GM21576 (cell line): ENCODE results near the gene RBP3.

Experiments used
- ATAC-seq: cut with Tn5 transposase; IDR thresholded peaks from one replicate; pipeline ENCODE4 v1.9.1; 2021; ENCODE audit warnings: mild to moderate bottlenecking, moderate library complexity; ENCODE audit not compliant: unreplicated experiment

RBP3 gene

DNA sequence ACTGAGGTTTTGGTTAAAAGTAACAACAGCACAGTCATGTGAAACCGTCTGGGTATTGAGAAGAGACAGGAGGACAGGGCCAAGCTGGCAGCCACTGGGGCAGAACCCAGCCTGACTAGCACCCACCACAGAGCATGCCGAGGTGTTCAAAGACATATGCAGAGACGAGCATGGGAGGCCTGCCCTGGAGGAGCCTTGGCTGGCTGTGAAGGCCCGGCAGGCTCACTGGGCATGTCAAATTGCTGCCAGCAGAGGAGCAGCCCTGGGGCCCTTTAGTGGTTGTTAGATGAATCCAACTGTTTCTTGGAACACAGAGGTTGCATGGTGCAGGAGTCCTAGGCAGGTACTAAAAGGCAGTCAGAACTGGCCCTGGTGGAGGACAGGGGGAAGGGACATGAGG, 30.9 kb upstream of the RBP3 start:
- no peak for ATAC-seq

- ATAC-seq: no peak
These were observed 29.5 kb upstream of the RBP3 start for GRCh38 chr10:47318706-47319105.

DNA sequence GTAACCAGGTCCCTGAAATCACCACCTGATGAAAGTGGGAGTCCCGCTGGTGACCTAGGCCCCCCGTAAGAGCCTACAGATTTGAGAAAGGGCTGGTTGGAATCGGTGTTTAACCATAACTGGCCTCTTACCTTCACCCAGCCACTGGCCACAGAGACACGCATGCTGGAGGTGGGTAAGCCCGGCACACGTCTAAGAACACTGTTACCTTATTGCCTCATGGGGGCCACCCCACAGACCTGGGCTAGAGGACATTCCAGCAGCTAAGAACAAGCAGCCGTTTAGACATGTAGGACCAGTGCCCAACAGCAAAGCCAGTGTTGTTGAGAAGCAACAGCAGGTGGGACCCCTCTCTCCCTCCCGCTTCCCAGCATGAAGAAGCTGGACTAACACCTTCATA, 28.4 kb upstream of the RBP3 start:
- ATAC-seq: no peak

GRCh38 chr10:47320812-47321211, 27.4 kb upstream of the RBP3 start:
- no peak for ATAC-seq

- ATAC-seq: no peak
These were observed 26.5 kb upstream of the RBP3 start for GRCh38 chr10:47321521-47322195.

- ATAC-seq: no peak
These were observed 25.7 kb upstream of the RBP3 start, which contains the start of gene GDF2 for GRCh38 chr10:47322300-47323061. GDF2 (plus strand) TSS chr10:47322454; CDS start chr10:47322669, 215 bp downstream.

DNA sequence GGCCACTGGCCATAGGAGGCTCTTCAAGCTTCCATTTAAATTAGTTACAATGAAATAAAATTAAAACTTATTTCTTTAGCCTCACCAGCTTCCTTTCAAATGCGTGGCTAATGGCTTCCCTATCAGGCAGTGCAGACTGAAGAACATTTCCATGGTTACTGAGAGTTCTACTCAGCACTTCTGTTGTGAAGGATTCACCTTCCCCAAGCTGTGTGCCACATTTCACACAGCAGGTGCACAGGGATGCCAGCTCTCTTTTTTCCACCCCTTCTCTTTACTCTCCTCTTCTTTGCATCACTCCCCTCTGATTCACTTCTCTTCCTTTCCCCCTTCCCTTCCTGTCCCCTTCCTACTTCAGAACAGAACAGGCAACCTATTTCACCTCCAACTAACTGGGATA, 25.1 kb upstream of the RBP3 start:
- no peak for ATAC-seq

DNA sequence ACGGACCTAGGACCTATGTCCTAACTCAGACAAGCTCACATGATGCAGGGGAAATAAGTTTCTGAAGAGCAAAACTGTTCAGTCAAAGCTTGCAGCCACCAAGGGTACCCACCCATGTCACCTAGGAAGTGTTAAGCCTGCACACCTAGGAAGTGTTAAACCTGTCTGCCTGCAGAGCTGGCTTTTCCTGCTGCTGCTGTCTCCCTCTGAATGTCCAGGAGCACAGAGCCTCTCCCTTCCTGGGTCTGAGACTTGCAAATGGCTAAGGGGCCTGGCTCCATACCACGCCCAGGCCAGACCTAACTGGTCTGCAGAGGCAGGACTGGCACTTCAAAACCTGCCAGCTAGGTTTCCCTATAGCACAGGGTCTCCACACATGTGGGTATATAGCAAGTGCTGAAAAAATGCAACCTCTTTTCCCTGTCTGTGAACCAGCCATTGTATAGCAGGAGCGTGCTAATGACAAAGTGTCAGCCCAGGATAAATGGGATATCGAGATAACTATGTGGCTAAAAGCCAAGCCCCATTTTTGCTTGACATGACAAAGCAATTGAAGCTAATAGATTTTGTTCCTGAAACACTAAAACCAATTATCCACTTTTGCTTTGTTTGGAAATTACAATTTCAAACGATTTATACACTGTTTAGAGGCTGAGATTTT, 24.4 kb upstream of the RBP3 start:
- ATAC-seq: no peak

DNA sequence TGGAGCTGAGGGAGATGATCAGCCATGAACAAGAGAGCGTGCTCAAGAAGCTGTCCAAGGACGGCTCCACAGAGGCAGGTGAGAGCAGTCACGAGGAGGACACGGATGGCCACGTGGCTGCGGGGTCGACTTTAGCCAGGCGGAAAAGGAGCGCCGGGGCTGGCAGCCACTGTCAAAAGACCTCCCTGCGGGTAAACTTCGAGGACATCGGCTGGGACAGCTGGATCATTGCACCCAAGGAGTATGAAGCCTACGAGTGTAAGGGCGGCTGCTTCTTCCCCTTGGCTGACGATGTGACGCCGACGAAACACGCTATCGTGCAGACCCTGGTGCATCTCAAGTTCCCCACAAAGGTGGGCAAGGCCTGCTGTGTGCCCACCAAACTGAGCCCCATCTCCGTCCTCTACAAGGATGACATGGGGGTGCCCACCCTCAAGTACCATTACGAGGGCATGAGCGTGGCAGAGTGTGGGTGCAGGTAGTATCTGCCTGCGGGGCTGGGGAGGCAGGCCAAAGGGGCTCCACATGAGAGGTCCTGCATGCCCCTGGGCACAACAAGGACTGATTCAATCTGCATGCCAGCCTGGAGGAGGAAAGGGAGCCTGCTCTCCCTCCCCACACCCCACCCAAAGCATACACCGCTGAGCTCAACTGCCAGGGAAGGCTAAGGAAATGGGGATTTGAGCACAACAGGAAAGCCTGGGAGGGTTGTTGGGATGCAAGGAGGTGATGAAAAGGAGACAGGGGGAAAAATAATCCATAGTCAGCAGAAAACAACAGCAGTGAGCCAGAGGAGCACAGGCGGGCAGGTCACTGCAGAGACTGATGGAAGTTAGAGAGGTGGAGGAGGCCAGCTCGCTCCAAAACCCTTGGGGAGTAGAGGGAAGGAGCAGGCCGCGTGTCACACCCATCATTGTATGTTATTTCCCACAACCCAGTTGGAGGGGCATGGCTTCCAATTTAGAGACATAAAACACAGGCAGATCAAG, 22.6 kb upstream of the RBP3 start:
- no peak for ATAC-seq

DNA sequence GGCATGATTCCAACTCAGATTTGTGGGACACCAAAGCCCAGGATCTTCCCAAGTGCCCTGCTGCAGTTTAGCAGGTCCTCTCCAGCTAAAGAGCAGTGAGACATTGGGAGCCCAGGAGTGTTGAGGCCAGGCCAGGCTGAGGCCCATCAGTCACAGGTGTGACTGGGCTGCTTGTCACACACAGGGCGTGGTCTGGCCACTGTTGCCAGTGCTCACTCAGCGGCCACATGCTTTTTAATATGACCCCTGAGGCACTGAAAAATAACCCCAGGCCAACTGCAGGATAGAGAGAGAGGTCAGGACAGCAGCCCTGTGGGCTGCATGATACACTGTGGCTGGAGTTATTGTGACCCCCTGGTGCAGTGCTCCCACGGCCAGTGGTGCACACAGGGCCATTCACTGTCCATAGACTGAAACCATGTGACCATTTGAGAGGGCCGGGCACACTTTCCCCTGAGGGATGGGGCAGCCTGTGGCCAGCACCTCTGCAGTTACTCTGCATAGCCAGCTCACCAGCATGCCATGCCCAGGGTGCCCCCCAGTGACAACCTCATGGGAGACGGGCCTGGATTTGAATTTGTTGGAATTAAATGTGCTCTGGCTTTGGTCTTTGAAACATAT, 21.7 kb upstream of the RBP3 start:
- ATAC-seq: no peak

DNA sequence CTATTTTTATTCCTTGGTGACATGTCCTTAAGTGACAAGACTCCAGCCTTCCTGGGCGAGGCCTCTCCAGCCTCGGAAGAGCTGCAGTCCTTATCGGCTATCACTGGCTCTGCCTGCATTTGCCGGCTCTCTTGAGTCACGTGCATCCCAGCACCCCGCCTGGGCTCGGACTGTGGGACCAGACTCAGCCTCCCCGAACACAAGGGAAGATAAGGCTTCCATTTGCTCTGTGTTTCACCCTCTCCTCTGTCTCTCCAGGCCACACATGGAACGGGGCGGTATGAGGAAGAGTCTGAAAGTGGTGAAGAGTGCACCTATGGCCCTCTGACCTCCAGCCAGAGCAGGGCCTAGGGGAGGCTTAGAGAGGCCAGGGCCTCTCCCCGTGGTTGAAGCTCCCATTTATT, 21.2 kb upstream of the RBP3 start:
- ATAC-seq: no peak

DNA sequence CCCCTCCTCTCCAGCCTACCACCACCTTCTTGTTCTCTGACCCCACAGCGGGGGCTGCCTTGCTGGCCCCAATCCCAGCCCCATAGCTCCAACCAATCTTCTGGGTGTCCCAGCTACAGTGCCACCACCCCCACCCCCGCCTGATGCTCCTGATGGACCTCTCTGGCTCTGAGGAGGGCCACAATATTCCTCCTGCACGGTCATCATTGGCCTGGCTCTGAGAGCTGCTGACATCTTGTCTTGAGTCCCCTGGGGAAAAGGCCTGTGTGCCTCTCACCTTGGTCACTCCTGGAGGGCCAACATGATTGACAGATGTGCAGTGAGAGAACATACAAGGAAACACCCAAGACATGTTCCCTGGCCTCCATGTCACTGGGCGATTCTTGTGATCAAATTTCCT, 18.3 kb upstream of the RBP3 start:
- ATAC-seq: no peak

DNA sequence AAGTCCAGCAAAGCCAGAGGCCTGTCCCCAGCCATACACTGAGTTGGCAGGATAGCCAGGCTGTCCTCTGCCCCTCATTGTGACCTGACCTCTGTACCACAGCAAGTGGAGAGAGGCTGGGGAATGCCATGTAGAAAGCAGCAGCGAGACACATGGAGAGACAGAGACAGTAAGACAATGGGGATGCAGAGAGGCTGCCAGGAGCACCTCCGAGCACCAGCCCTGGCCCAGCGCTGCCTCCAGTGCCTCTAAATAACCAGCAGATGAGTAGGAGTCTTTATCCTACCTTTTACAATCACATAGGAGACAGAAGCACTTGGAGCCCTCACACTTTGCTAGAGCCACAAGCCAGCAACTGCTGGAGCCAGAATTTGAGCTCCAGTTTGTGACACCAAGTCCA, 17.8 kb upstream of the RBP3 start:
- no peak for ATAC-seq

GRCh38 chr10:47330804-47331203, 17.4 kb upstream of the RBP3 start:
- ATAC-seq: no peak

- ATAC-seq: no peak
These were observed 16.7 kb upstream of the RBP3 start for GRCh38 chr10:47331491-47331890.

DNA sequence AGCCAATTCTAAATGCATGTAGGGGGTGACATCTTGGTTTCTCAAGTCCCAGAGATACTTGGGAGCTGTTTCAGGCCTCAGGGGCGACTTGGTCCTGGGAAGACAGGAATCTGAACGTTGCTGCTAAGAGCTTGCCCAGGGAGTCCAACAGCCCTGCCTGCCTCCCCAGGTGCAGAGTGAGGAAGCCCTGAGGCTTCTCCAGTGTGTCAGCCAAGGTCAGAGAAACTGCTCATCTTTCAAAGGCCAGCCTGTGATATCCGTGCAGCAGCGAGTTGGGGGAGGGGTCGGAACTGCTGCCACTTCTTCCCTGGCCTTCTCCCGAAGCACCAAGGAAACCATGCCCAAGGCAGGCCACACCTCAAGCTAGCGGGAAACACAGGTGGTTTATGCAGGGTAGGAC, 16.2 kb upstream of the RBP3 start:
- ATAC-seq: no peak

GRCh38 chr10:47332371-47332770, 15.8 kb upstream of the RBP3 start:
- ATAC-seq: no peak

- no peak for ATAC-seq
These were observed 15.2 kb upstream of the RBP3 start for GRCh38 chr10:47332946-47333345.

GRCh38 chr10:47333532-47333931, 14.6 kb upstream of the RBP3 start:
- no peak for ATAC-seq
